H1 (cell line): Measurements from ENCODE around the gene CLEC19A. TPM values are rescaled to one million over a fixed set of nuclear protein-coding genes. Genes with fewer than 3 reads are reported as not detected.

Experiments
- CTCF ChIA-PET: fragments of 300-600 bp; sonication (Branson Sonifier 250); formaldehyde crosslinking; loops from one replicate; lab custom pipeline; 2021; ENCODE audit not compliant: partially characterized antibody; lab: Charles Lee
- POLR2A ChIA-PET: fragments of 300-600 bp; sonication (Branson Sonifier 250); formaldehyde crosslinking; loops from one replicate; lab custom pipeline; 2021; ENCODE audit warnings: inconsistent platforms; ENCODE audit not compliant: partially characterized antibody; lab: Charles Lee
- DNase-seq, 2 experiments: peaks; one replicate each; pipeline versions ENCODE4 v3.0.0 to v3.0.0-alpha.2; 2010 to 2022; ENCODE audit warnings: low spot score in 2 of 2, low read depth in 1 of 2, mixed read lengths in 1 of 2
- FAIRE-seq: peaks from 2 replicates; lab custom pipeline; 2011; peaks lifted over from hg19 to GRCh38; lab: Jason Lieb, UNC
- H2AFZ ChIP-seq: 2 replicates; pipeline ENCODE4 v1.8.1; 2012; ENCODE audit warnings: low read length, inconsistent platforms
- H2AK5ac ChIP-seq: 2 replicates; pipeline ENCODE4 v1.6.1; 2013; ENCODE audit warnings: low read depth, low read length
- H2BK120ac ChIP-seq: replicated peaks from 2 replicates; pipeline ENCODE3; 2013; ENCODE audit warnings: low read depth, low read length, inconsistent platforms
- H2BK12ac ChIP-seq: 2 replicates; pipeline ENCODE4 v1.6.1; 2013; ENCODE audit warnings: low read depth, low read length
- H2BK15ac ChIP-seq: 2 replicates; pipeline ENCODE4 v1.6.1; 2013; ENCODE audit warnings: low read length
- H2BK20ac ChIP-seq: 2 replicates; pipeline ENCODE4 v1.6.1; 2013; ENCODE audit warnings: low read length
- H2BK5ac ChIP-seq: 2 replicates; pipeline ENCODE4 v1.6.1; 2013; ENCODE audit warnings: low read depth, low read length
- H3K14ac ChIP-seq: 2 replicates; pipeline ENCODE4 v1.6.1; 2013; ENCODE audit warnings: inconsistent platforms; ENCODE audit not compliant: insufficient read length
- H3K18ac ChIP-seq: 2 replicates; pipeline ENCODE4 v1.6.1; 2013; ENCODE audit warnings: low read length; ENCODE audit errors: extremely low read depth
- H3K23ac ChIP-seq: 2 replicates; pipeline ENCODE4 v1.6.1; 2013; ENCODE audit warnings: inconsistent platforms; ENCODE audit not compliant: insufficient read length
- H3K23me2 ChIP-seq: 2 replicates; pipeline ENCODE4 v1.6.1; 2013; ENCODE audit warnings: low read depth, low read length
- H3K27ac ChIP-seq: 2 replicates; pipeline ENCODE4 v1.6.1; 2011; ENCODE audit warnings: low read depth, low read length, inconsistent platforms
- H3K27me3 ChIP-seq, 4 experiments: replicated peaks in 1 of 4; 1 replicate in 1 of 4; 2 replicates in 3 of 4; pipeline versions ENCODE4 v1.6.1 to v1.8.1; 2011 to 2013; ENCODE audit warnings: low read length in 3 of 4, mild to moderate bottlenecking in 3 of 4, inconsistent platforms in 2 of 4, mixed read lengths in 2 of 4, moderate library complexity in 1 of 4; ENCODE audit not compliant: control insufficient read depth in 3 of 4, insufficient read depth in 3 of 4; ENCODE audit errors: extremely low read depth in 1 of 4
- H3K36me3 ChIP-seq, 4 experiments: 2 replicates each; pipeline versions ENCODE4 v1.6.1 to v1.8.1; 2011 to 2013; ENCODE audit warnings: mild to moderate bottlenecking in 4 of 4, low read length in 3 of 4, moderate library complexity in 2 of 4, control low read depth in 1 of 4, inconsistent platforms in 1 of 4; ENCODE audit not compliant: insufficient read depth in 4 of 4, control insufficient read depth in 2 of 4
- H3K4ac ChIP-seq: replicated peaks from 2 replicates; pipeline ENCODE3; 2013; ENCODE audit warnings: low read length, low read depth, mixed read lengths, inconsistent platforms; ENCODE audit not compliant: insufficient read length
- H3K4me1 ChIP-seq, 4 experiments: replicated peaks in 1 of 4; 1 replicate in 1 of 4; 2 replicates in 3 of 4; pipeline versions ENCODE4 v1.6.1 to v1.8.1; 2011 to 2013; ENCODE audit warnings: low read length in 3 of 4, inconsistent platforms in 2 of 4, mixed read lengths in 1 of 4; ENCODE audit not compliant: insufficient read depth in 4 of 4, control insufficient read depth in 3 of 4
- H3K4me2 ChIP-seq, 2 experiments: 2 replicates each; pipeline versions ENCODE4 v1.6.1 to v1.8.1; 2011 to 2013; ENCODE audit warnings: low read depth in 2 of 2, low read length in 2 of 2, control low read depth in 1 of 2, inconsistent platforms in 1 of 2, mild to moderate bottlenecking in 1 of 2; ENCODE audit not compliant: insufficient read depth in 1 of 2
- H3K4me3 ChIP-seq, 4 experiments: fragments of 200-600, 300-600 bp in 1 of 4; sonication (generic), shearing (Covaris generic), sonication (Bioruptor Twin) in 1 of 4; 2 replicates each; pipeline versions ENCODE4 v1.5.1 to v1.8.1; 2011 to 2016; ENCODE audit warnings: low read length in 4 of 4, low read depth in 3 of 4, control low read depth in 2 of 4, inconsistent platforms in 2 of 4, mild to moderate bottlenecking in 2 of 4, mixed read lengths in 1 of 4, moderate library complexity in 1 of 4; ENCODE audit not compliant: insufficient read depth in 2 of 4; ENCODE audit errors: extremely low read depth in 1 of 4
- H3K56ac ChIP-seq: replicated peaks from 2 replicates; pipeline ENCODE3; 2013; ENCODE audit warnings: low read depth, mild to moderate bottlenecking, mixed read lengths, low read length, inconsistent platforms; ENCODE audit not compliant: insufficient read length
- H3K79me1 ChIP-seq: 2 replicates; pipeline ENCODE4 v1.6.1; 2013; ENCODE audit warnings: low read depth, low read length, control low read depth
- H3K79me2 ChIP-seq, 2 experiments: 2 replicates each; pipeline versions ENCODE4 v1.6.1 to v1.8.1; 2012 to 2013; ENCODE audit warnings: low read length in 2 of 2, mild to moderate bottlenecking in 2 of 2, inconsistent platforms in 1 of 2; ENCODE audit not compliant: insufficient read depth in 2 of 2, control insufficient read depth in 1 of 2
- H3K9ac ChIP-seq, 4 experiments: replicated peaks in 1 of 4; 1 replicate in 1 of 4; 2 replicates in 3 of 4; pipeline versions ENCODE4 v1.6.1 to v1.8.1; 2011 to 2013; ENCODE audit warnings: low read depth in 3 of 4, low read length in 3 of 4, control low read depth in 2 of 4, mild to moderate bottlenecking in 2 of 4, moderate library complexity in 2 of 4, inconsistent platforms in 1 of 4; ENCODE audit errors: extremely low read depth in 1 of 4
- H3K9me3 ChIP-seq, 2 experiments: 2 replicates each; pipeline versions ENCODE4 v1.6.1 to v1.8.1; 2012 to 2013; ENCODE audit warnings: mild to moderate bottlenecking in 2 of 2, moderate library complexity in 2 of 2, control low read depth in 1 of 2, inconsistent platforms in 1 of 2, low read depth in 1 of 2, low read length in 1 of 2, mixed read lengths in 1 of 2; ENCODE audit not compliant: insufficient read depth in 2 of 2
- H4K20me1 ChIP-seq, 2 experiments: replicated peaks in 1 of 2; 2 replicates each; pipeline versions ENCODE3 to v1.8.1; 2011 to 2013; ENCODE audit warnings: inconsistent platforms in 2 of 2, low read length in 2 of 2, mild to moderate bottlenecking in 1 of 2; ENCODE audit not compliant: insufficient read depth in 2 of 2, control insufficient read depth in 1 of 2
- H4K5ac ChIP-seq: 2 replicates; pipeline ENCODE4 v1.6.1; 2013; ENCODE audit warnings: low read length, low read depth, mixed read lengths, inconsistent platforms; ENCODE audit not compliant: insufficient read length
- H4K8ac ChIP-seq: 2 replicates; pipeline ENCODE4 v1.8.0; 2013; ENCODE audit warnings: mild to moderate bottlenecking, moderate library complexity, low read length, inconsistent platforms; ENCODE audit not compliant: insufficient read depth; ENCODE audit errors: extremely low read depth
- H4K91ac ChIP-seq: replicated peaks from 2 replicates; pipeline ENCODE3; 2013; ENCODE audit warnings: low read length, mixed read lengths, inconsistent platforms; ENCODE audit not compliant: insufficient read length
- ATF3 ChIP-seq: IDR thresholded peaks from 2 replicates; pipeline ENCODE4 v1.6.1; 2011; ENCODE audit warnings: low read depth, mild to moderate bottlenecking, low read length; ENCODE audit not compliant: insufficient read depth
- CBX5 ChIP-seq: fragments of 300-800, 300-1000 bp; sonication (generic); IDR thresholded peaks from 2 replicates; pipeline ENCODE4 v1.7.1; 2016; ENCODE audit warnings: antibody characterized with exemption, low read length, low read depth
- CHD2 ChIP-seq: IDR thresholded peaks from 2 replicates; pipeline ENCODE4 v1.6.1; 2012; ENCODE audit warnings: low read length, improper control_type of control experiment
- CTCF ChIP-seq, 3 experiments: IDR thresholded peaks; 1 replicate in 2 of 3; 2 replicates in 1 of 3; pipeline versions ENCODE4 v1.5.1 to v1.6.1; 2011; ENCODE audit warnings: low read length in 3 of 3, mild to moderate bottlenecking in 3 of 3, inconsistent platforms in 2 of 3, low read depth in 1 of 3, moderate library complexity in 1 of 3; ENCODE audit not compliant: insufficient read depth in 1 of 3; ENCODE audit errors: control extremely low read depth in 1 of 3
- KDM5A ChIP-seq: fragments of 200-600 bp; IDR thresholded peaks from 2 replicates; pipeline ENCODE4 v1.7.1; 2012; ENCODE audit warnings: mild to moderate bottlenecking, low read length, inconsistent platforms, mixed read lengths
- PHF8 ChIP-seq: fragments of 200-600 bp; sonication (generic); conservative IDR thresholded peaks from 2 replicates; pipeline ENCODE4 v1.7.1; 2012; ENCODE audit warnings: low read depth, mild to moderate bottlenecking, inconsistent platforms, low read length, moderate library complexity
- POLR2AphosphoS5 ChIP-seq: IDR thresholded peaks from 2 replicates; pipeline ENCODE4 v1.6.1; 2011; ENCODE audit warnings: low read depth, low read length
- RBBP5 ChIP-seq: IDR thresholded peaks from 2 replicates; pipeline ENCODE4 v1.7.1; 2012; ENCODE audit warnings: low read depth, mild to moderate bottlenecking, inconsistent platforms, low read length, moderate library complexity, borderline replicate concordance
- SIN3A ChIP-seq, 2 experiments: IDR thresholded peaks in 1 of 2; conservative IDR thresholded peaks in 1 of 2; 2 replicates each; pipeline ENCODE4 v1.6.1; 2011 to 2012; ENCODE audit warnings: low read length in 2 of 2, improper control_type of control experiment in 1 of 2, low read depth in 1 of 2, mild to moderate bottlenecking in 1 of 2
- SP2 ChIP-seq: IDR thresholded peaks from 2 replicates; pipeline ENCODE4 v1.6.1; 2012; ENCODE audit warnings: mild to moderate bottlenecking, low read length, inconsistent platforms
- ZNF274 ChIP-seq: IDR thresholded peaks from 2 replicates; pipeline ENCODE4 v1.7.0; 2012; ENCODE audit warnings: low read length, borderline replicate concordance; ENCODE audit errors: extremely low read depth
- WGBS, 2 experiments: shearing (Covaris generic) in 1 of 2; methylation state at CpG; one replicate each; pipeline versions ENCODE4 v1.1.6 to v1.1.7; 2013 to 2015; ENCODE audit warnings: low lambda C conversion rate in 2 of 2, mixed read lengths in 2 of 2, inconsistent platforms in 1 of 2, low coverage in 1 of 2, missing lambda C conversion rate in 1 of 2; ENCODE audit not compliant: insufficient replicate concordance in 2 of 2, insufficient coverage in 1 of 2, insufficient read length in 1 of 2; ENCODE audit errors: extremely low coverage in 1 of 2, missing lambda C conversion rate in 1 of 2; 5-methylcytosine and 5-hydroxymethylcytosine counted together
- polyA plus RNA-seq, 7 experiments: library from polyadenylated mRNA; depleted of rRNA in 3 of 7; stranded (reverse) in 5 of 7; unstranded in 2 of 7; fragments of >200 nt in 5 of 7; fragments of 200-250 nt in 2 of 7; gene quantifications; 1 replicate in 5 of 7; 2 replicates in 1 of 7; 4 replicates in 1 of 7; pipeline versions ENCODE4 v1.2.1 to v1.2.3, GENCODE V29; 2011 to 2013; ENCODE audit warnings: missing spikeins in 2 of 7, mixed read lengths in 2 of 7
- total RNA-seq: library from RNA; stranded (reverse); fragmentation: NEBNext Ultra II Directional; extraction: Animal tissue kit (Norgen Biotek cat#: 25700); gene quantifications from 2 replicates; pipeline ENCODE4 v1.2.1, GENCODE V29; 2021

CLEC19A gene
- total and polyA plus RNA-seq, 2 of the 8 experiments (the other 6 are each of a cell fraction or from before 2014, with no cell fraction given), result 0.35 to 0.88 TPM

- DNase-seq (no peak), FAIRE-seq (no peak)
- no peak overlapping the region for H2AFZ ChIP-seq
- H4K5ac ChIP-seq, result no peak overlapping the region
- H2AK5ac ChIP-seq, result no peak overlapping the region
- no peaks in the 10 kb centered on the region for H4K20me1 ChIP-seq
- H3K23me2 ChIP-seq, result no peaks in the 10 kb centered on the region
- H3K56ac ChIP-seq, result no peak overlapping the region
- H4K8ac ChIP-seq, result no peak overlapping the region
- H3K18ac ChIP-seq, result no peak overlapping the region
- H2BK15ac ChIP-seq, result no peak overlapping the region
- H3K14ac ChIP-seq, result no peak overlapping the region
- 92% methylated on average over 3 of the region's 3 CpGs; no CpG with 5 or more reads in 1 of the 2 experiments for WGBS, 2 experiments
- H3K9me3 ChIP-seq, result no peaks in the 10 kb centered on the region; a peak in 1 of 4 replicates
- no peaks in the 10 kb centered on the region for H3K4me1 ChIP-seq
- no peaks in the 10 kb centered on the region for H3K79me1 ChIP-seq
- H3K36me3 ChIP-seq, result no peaks in the 10 kb centered on the region
- ChIA-PET POLR2A (no interaction called here), CTCF (interaction anchor here (0.7 to 1.1 kb wide), 5 partner anchors 24 to 179 kb away, joined by 3 to 4 read pairs (median 3); no protein-coding TSS in a partner anchor)
- H2BK5ac ChIP-seq, result no peak overlapping the region
- H3K27me3 ChIP-seq, result no peaks in the 10 kb centered on the region
- H3K4me2 ChIP-seq, result no peak overlapping the region
- H3K23ac ChIP-seq, result no peak overlapping the region
- no peaks in the 10 kb centered on the region for H3K79me2 ChIP-seq
- no peak overlapping the region for H3K27ac ChIP-seq
- H2BK20ac ChIP-seq, result no peak overlapping the region
- H3K9ac ChIP-seq, result no peak overlapping the region
- H3K4ac ChIP-seq, result no peak overlapping the region
- no peak overlapping the region for H4K91ac ChIP-seq
- no peak overlapping the region for H2BK120ac ChIP-seq
- H3K4me3 ChIP-seq, result no peak overlapping the region
- H2BK12ac ChIP-seq, result no peak overlapping the region
- no peak for TF ChIP-seq CBX5
- no peak for TF ChIP-seq CHD2
- TF ChIP-seq SP2, result no peak
- TF ChIP-seq ZNF274, result no peak
- no peak for TF ChIP-seq POLR2AphosphoS5
- TF ChIP-seq ATF3, result no peak
- no peak for TF ChIP-seq PHF8
- TF ChIP-seq CTCF (IDR thresholded peaks at IDR 0.05; ENCODE audit: control extremely low read depth in 1 of 3, insufficient read depth in 1 of 3, low read depth in 1 of 3, low read length in 3 of 3), result no peak
- no peak for TF ChIP-seq RBBP5
- TF ChIP-seq SIN3A (conservative IDR thresholded peaks at IDR 0.05 in 1 of 2, IDR thresholded peaks at IDR 0.05 in 1 of 2; ENCODE audit: low read depth in 1 of 2, low read length in 2 of 2), result no peak
- no peak for TF ChIP-seq KDM5A
Measured at GRCh38 chr16:19323596-19323995, 38.1 kb downstream of the CLEC19A start.
